ENCODE data around the gene MANSC4. TPM values are rescaled to one million over a fixed set of nuclear protein-coding genes. Genes with fewer than 3 reads are reported as not detected.

Gene MANSC4
- total RNA-seq, 2 experiments from 2014 or later = not detected

- CTCF ChIA-PET (ENCODE audit: unreplicated experiment) = no interaction called here
Measured at GRCh38 chr12:27723212-27723611, 56.8 kb downstream of the MANSC4 start.

More at GRCh38 chr12:27723212-27723611, 56.8 kb downstream of the MANSC4 start:
- peaks cover 82% of the 10 kb centered on the region for H3K36me3 ChIP-seq (ENCODE audit: insufficient read depth, low read length)
- H2AFZ ChIP-seq (ENCODE audit: low read length) = no peak overlapping the region
- no peaks in the 10 kb centered on the region for H3K9me2 ChIP-seq (ENCODE audit: insufficient read depth, low read length)
- H4K20me1 ChIP-seq (ENCODE audit: insufficient read depth, low read length) = no peaks in the 10 kb centered on the region
- no TSS peak for BruUV-seq (replicated peaks)
- H3K9me3 ChIP-seq (ENCODE audit: low read length) = no peaks in the 10 kb centered on the region
- no peak for DNase-seq (ENCODE audit: low spot score)
- H3K4me2 ChIP-seq (ENCODE audit: low read length) = no peak overlapping the region
- POLR2A ChIA-PET = interaction anchor here (0.5 to 1.1 kb wide), 3 partner anchors 10 to 1086 kb away, joined by 3 read pairs; no protein-coding TSS in a partner anchor
- H3K27ac ChIP-seq (ENCODE audit: low read depth, low read length, poor library complexity, severe bottlenecking) = no peak overlapping the region
- intact Hi-C loops (cut with micrococcal nuclease; ENCODE audit: unreplicated experiment) = no loop called here
- TF ChIP-seq, protein P1, sequence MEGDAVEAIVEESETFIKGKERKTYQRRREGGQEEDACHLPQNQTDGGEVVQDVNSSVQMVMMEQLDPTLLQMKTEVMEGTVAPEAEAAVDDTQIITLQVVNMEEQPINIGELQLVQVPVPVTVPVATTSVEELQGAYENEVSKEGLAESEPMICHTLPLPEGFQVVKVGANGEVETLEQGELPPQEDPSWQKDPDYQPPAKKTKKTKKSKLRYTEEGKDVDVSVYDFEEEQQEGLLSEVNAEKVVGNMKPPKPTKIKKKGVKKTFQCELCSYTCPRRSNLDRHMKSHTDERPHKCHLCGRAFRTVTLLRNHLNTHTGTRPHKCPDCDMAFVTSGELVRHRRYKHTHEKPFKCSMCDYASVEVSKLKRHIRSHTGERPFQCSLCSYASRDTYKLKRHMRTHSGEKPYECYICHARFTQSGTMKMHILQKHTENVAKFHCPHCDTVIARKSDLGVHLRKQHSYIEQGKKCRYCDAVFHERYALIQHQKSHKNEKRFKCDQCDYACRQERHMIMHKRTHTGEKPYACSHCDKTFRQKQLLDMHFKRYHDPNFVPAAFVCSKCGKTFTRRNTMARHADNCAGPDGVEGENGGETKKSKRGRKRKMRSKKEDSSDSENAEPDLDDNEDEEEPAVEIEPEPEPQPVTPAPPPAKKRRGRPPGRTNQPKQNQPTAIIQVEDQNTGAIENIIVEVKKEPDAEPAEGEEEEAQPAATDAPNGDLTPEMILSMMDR (conservative IDR thresholded peaks at IDR 0.05; ENCODE audit: low read length) = no peak
- no peak for TF ChIP-seq EZH2phosphoT487 (IDR thresholded peaks at IDR 0.05; ENCODE audit: borderline replicate concordance, low read depth, low read length)
- no peaks in the 10 kb centered on the region for H3K79me2 ChIP-seq (ENCODE audit: insufficient read depth, low read depth, low read length)
- H3K4me3 ChIP-seq (ENCODE audit: low read depth, low read length, poor library complexity, severe bottlenecking) = no peak overlapping the region
- H3K4me1 ChIP-seq (ENCODE audit: insufficient read depth, low read length, poor library complexity, severe bottlenecking) = no peaks in the 10 kb centered on the region

Small RNA genes lying within 50 kb of the gene (small RNA-seq; reads per million reads assigned to genes)
- gene RF00019 = not detected
- not detected for gene RF02271

Other genes with a start within 250 kb of the MANSC4 start
- 0.62 TPM in 1 of 2 replicates, not detected in the other for gene REP15, start 83.8 kb downstream of the MANSC4 start, total RNA-seq (2014; rRNA removed; shearing (Covaris generic))
- not detected in 2 replicates for gene REP15, start 83.8 kb downstream of the MANSC4 start, total RNA-seq (2022)
- gene MRPS35, start 69.4 kb downstream of the MANSC4 start, total RNA-seq (2014; rRNA removed; shearing (Covaris generic)) = 32.6 and 33.9 TPM in 2 replicates
- gene MRPS35, start 69.4 kb downstream of the MANSC4 start, total RNA-seq (2022) = 44.2 and 45.5 TPM in 2 replicates
- 19.5 and 24.2 TPM in 2 replicates for gene KLHL42, start within 50 bp of the MANSC4 start, total RNA-seq (2014; rRNA removed; shearing (Covaris generic))
- 20.9 and 25.2 TPM in 2 replicates for gene KLHL42, start within 50 bp of the MANSC4 start, total RNA-seq (2022)
- not detected in 2 replicates for gene PTHLH, start 192.5 kb upstream of the MANSC4 start, total RNA-seq (2014; rRNA removed; shearing (Covaris generic))
- gene PTHLH, start 192.5 kb upstream of the MANSC4 start, total RNA-seq (2022) = not detected in 2 replicates

All from OCI-LY7 (cell line).